OCI-LY1 (cell line): ENCODE measurements around the gene DDX4.

Experiments used
- CTCF ChIP-seq: fragments of 200-600 bp; sonication (generic), shearing (Covaris generic); IDR thresholded peaks from 2 replicates; pipeline ENCODE4 v1.5.1; 2017; ENCODE audit warnings: mild to moderate bottlenecking, antibody characterized with exemption, low read length, moderate library complexity, mixed read lengths
- EZH2 ChIP-seq: fragments of 200-600 bp; sonication (generic), shearing (Covaris generic); IDR thresholded peaks from 2 replicates; pipeline ENCODE4 v1.8.0; 2017; ENCODE audit warnings: borderline replicate concordance, mixed run types, mild to moderate bottlenecking, antibody characterized with exemption, low read length, moderate library complexity, mixed read lengths

GRCh38 chr5:55713871-55714270 is 24.0 kb upstream of the DDX4 start:
- no peak for TF ChIP-seq EZH2
- TF ChIP-seq CTCF = no peak
